Measurements from ENCODE around the gene DNAH10. TPM values are rescaled to one million over a fixed set of nuclear protein-coding genes. Genes with fewer than 3 reads are reported as not detected.

The DNAH10 gene
- total RNA-seq, 2 donors from 2014 or later = 0.09 to 0.64 TPM

- Mint-ChIP-seq H3K27me3 (ENCODE audit: insufficient read depth) (peaks cover 4% of the 10 kb centered on the region), H3K4me3 (no peak overlapping the region), H3K9me3 (peaks cover 6% of the 10 kb centered on the region), H3K4me1 (no peaks in the 10 kb centered on the region), H3K27ac (no peak overlapping the region), H3K36me3 (ENCODE audit: low read depth) (no peaks in the 10 kb centered on the region)
- H3K9me3 ChIP-seq (ENCODE audit: control insufficient read depth, low read length) = no peaks in the 10 kb centered on the region
- H3K9ac ChIP-seq (ENCODE audit: extremely low read depth, low read length, poor library complexity, severe bottlenecking) = no peak overlapping the region
- H3K36me3 ChIP-seq (ENCODE audit: control insufficient read depth, insufficient read depth, low read length) = no peaks in the 10 kb centered on the region
- TF ChIP-seq CTCF (conservative IDR thresholded peaks at IDR 0.05) = no peak
- no peak overlapping the region for H3K4me3 ChIP-seq (ENCODE audit: low read length)
- no peaks in the 10 kb centered on the region for H3K4me1 ChIP-seq (ENCODE audit: control insufficient read depth, insufficient read depth, low read length)
- H3K27ac ChIP-seq (ENCODE audit: low read depth, low read length) = no peak overlapping the region
- no peak for DNase-seq
- WGBS, 2 experiments (ENCODE audit: insufficient coverage in 1 of 2, insufficient read length in 1 of 2) = 76 to 85% methylated on average over 7 to 11 of the region's 12 CpGs
- no peaks in the 10 kb centered on the region for H3K27me3 ChIP-seq (ENCODE audit: control insufficient read depth, insufficient read depth, low read length, poor library complexity, severe bottlenecking)
Observed at GRCh38 chr12:123907726-123908476, 145.8 kb downstream of the DNAH10 start.

- Histone ChIP-seq H3K9ac (ENCODE audit: extremely low read depth, low read length, poor library complexity, severe bottlenecking) (no peak overlapping the region), H3K27me3 (ENCODE audit: control insufficient read depth, insufficient read depth, low read length, poor library complexity, severe bottlenecking) (no peaks in the 10 kb centered on the region), H3K27ac (ENCODE audit: low read depth, low read length) (no peak overlapping the region), H3K4me1 (ENCODE audit: control insufficient read depth, insufficient read depth, low read length) (no peaks in the 10 kb centered on the region), H3K9me3 (ENCODE audit: control insufficient read depth, low read length) (no peaks in the 10 kb centered on the region), H3K36me3 (ENCODE audit: control insufficient read depth, insufficient read depth, low read length) (no peaks in the 10 kb centered on the region), H3K4me3 (ENCODE audit: low read length) (no peak overlapping the region)
- Mint-ChIP-seq H3K9me3 (peaks cover 6% of the 10 kb centered on the region), H3K27ac (no peak overlapping the region), H3K4me3 (no peak overlapping the region), H3K27me3 (ENCODE audit: insufficient read depth) (peaks cover under 1% of the 10 kb centered on the region), H3K4me1 (no peaks in the 10 kb centered on the region), H3K36me3 (ENCODE audit: low read depth) (no peaks in the 10 kb centered on the region)
- 88 to 94% methylated on average over 36 to 37 of the region's 37 CpGs for WGBS, 2 experiments (ENCODE audit: insufficient coverage in 1 of 2, insufficient read length in 1 of 2)
- no peak for TF ChIP-seq CTCF (conservative IDR thresholded peaks at IDR 0.05)
- DNase-seq = no peak
Observed at GRCh38 chr12:123908884-123909725, 147.0 kb downstream of the DNAH10 start.

GRCh38 chr12:123910057-123910456, 148.0 kb downstream of the DNAH10 start:
- no peaks in the 10 kb centered on the region for H3K4me1 Mint-ChIP-seq
- Histone ChIP-seq H3K4me3 (ENCODE audit: low read length) (no peak overlapping the region), H3K4me1 (ENCODE audit: control insufficient read depth, insufficient read depth, low read length) (no peaks in the 10 kb centered on the region), H3K27ac (ENCODE audit: low read depth, low read length) (no peak overlapping the region), H3K36me3 (ENCODE audit: control insufficient read depth, insufficient read depth, low read length) (no peaks in the 10 kb centered on the region), H3K9ac (ENCODE audit: extremely low read depth, low read length, poor library complexity, severe bottlenecking) (no peak overlapping the region), H3K9me3 (ENCODE audit: control insufficient read depth, low read length) (no peaks in the 10 kb centered on the region), H3K27me3 (ENCODE audit: control insufficient read depth, insufficient read depth, low read length, poor library complexity, severe bottlenecking) (no peaks in the 10 kb centered on the region)
- no peak overlapping the region for H3K4me3 Mint-ChIP-seq
- H3K27ac Mint-ChIP-seq = no peak overlapping the region
- H3K27me3 Mint-ChIP-seq (ENCODE audit: insufficient read depth) = no peaks in the 10 kb centered on the region
- TF ChIP-seq CTCF (conservative IDR thresholded peaks at IDR 0.05) = no peak
- WGBS, 2 experiments (ENCODE audit: insufficient coverage in 1 of 2, insufficient read length in 1 of 2) = 89 to 91% methylated on average over 6 to 8 of the region's 8 CpGs
- H3K9me3 Mint-ChIP-seq = peaks cover 6% of the 10 kb centered on the region
- DNase-seq = no peak
- no peaks in the 10 kb centered on the region for H3K36me3 Mint-ChIP-seq (ENCODE audit: low read depth)
